GM19455 (cell line): ENCODE measurements around the gene CARD11.

Experiments used
- ATAC-seq: cut with Tn5 transposase; IDR thresholded peaks from one replicate; pipeline ENCODE4 v1.9.1; 2021; ENCODE audit not compliant: unreplicated experiment

The CARD11 gene

DNA sequence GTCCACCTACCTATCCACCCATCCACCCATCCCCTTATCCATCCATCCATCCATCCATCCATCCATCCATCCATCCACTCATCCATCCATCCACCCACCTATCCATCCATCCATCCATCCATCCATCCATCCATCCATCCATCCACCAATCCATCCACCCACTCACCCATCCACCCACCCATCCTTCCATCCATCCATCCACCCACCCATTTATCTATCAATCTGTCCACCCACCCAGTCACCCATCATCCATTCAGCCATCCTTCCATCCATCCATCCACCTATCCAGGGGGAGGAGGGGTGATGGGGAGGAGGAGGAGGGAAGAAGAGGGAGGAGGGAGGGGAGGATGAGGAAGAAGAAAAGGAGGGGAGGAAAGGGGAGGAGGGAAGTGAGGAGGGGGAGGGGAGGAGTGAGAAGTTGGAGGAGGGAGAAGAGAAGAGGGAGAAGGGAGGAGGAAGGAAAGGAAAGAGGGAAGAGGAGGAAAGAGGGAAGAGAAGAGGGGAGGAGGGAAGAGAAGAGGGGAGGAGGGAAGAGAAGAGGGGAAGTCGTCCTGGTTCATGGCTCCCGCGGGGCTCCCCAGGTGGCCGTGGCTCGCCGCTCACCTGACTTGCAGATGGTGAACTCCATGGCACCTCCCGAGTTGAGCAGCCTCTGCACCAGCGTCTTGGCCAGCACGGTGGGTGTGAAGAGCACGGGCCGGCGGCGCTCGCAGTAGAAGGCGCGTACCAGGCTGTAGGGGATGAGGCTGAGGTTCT lies 130.8 kb downstream of the CARD11 start:
- ATAC-seq = no peak

GRCh38 chr7:2911466-2911865 lies 132.2 kb downstream of the CARD11 start:
- ATAC-seq = no peak

DNA sequence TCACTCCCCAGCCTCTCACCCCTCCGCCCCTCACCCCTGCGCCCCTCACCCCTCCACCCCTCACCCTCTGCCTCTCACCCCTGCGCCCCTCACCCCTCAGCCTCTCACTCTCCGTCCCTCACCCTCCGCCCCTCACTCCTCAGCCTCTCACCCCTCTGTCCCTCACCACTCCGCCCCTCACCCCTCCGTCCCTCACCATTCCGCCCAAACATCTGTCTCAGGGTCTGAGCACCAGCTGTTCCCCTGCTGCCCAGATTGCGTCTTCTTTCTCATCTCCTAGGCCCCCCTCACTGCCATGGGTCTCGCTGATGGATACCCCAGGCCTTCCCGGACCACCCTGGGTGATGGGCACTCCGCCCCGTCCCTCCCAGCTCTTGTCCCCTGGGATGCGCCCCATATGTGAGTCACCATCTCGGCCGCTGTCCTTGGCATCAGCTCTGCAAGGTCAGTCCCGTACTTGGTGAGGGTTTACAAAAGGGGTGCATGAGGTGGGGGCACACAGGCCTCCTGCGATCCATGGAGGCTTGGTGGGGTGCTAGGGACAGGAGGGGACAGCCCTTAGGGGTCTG lies 134.1 kb downstream of the CARD11 start:
- ATAC-seq = no peak

DNA sequence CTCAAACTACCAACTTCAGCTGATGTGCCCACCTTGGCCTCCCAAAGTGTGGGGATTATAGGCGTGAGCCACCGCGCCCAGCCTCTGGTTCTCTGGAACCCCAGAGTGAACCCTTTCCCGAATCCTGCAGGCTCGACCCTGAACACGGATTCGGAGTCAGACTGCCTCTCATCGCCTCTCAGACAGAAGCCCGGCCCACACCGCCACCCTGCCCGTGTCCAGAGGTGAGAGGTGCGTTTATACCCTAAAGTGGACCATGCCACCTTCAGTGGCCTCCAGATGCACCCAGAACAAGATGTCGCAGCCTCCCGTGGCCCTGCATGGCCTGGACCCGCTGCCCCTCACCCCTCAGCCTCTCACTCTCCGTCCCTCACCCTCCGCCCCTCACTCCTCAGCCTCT lies 134.6 kb downstream of the CARD11 start:
- ATAC-seq = no peak

- ATAC-seq = no peak
These were observed 135.5 kb downstream of the CARD11 start for GRCh38 chr7:2908103-2908683.

- no peak for ATAC-seq
These were observed 137.3 kb downstream of the CARD11 start for GRCh38 chr7:2906197-2906931.

GRCh38 chr7:2905500-2905899 lies 138.2 kb downstream of the CARD11 start:
- ATAC-seq = no peak

DNA sequence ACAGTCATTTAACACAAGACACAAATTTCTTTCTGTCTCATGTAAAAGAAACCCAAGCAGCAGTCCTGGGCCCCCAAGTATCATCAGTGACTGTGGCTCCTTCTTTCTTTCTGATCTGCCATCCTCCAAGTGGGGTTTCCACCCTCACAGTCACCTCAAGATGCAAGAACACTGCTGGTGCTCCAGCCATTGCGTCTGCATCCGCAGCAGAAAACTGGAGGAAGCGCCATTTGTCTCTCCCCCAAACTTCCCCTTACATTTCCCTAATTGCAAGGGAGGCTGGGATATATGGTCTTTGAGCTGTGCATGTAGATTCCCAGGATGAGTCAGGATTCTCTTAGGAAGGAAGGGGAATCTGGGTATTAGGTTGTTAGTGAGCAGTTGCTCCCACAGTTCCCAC lies 138.6 kb downstream of the CARD11 start:
- ATAC-seq = no peak

- no peak for ATAC-seq
These were observed 139.5 kb downstream of the CARD11 start for GRCh38 chr7:2904202-2904601.

DNA sequence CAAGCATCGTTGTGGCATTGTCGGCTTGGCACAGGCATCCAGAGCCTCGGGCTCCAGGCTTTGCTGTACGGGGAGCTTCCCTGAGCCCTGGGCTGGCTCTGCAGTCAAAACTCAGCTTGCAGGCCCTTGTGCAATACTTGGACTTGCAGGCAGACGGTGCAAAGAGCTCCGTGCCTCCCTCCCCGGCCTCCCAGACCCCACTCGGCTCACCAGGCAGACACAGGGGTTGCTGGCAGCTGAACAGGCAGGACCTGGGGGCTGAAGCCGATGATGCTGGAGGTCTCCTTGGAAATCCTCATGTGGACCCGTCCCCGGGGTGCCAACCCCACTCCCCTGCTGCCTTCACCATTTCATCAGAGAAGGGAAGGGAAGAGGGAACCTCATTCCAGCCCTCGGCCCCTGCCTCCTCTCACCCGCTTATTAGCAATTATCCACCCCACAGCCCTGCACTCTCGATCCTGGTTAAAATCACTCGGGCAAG lies 139.9 kb downstream of the CARD11 start:
- ATAC-seq = no peak

DNA sequence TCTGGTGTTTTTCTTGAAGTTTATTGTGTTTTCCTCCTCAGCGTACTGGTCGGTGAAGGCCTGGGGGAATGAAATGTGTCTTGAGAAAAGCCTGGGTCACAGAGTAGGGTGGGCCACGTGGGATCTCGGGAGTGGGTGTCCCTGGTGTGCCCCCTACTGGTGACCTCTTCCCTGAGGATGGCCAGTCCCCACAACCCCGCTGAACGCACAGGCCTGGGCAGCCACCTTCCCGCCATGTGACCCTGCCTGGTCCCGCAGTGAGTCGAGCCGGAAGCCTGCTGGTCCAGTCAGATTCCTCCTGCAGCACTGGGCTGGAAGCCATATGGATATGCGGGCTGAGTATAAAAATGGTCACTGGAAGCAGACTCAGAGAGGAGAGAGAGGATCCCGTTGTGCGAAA lies 146.6 kb downstream of the CARD11 start:
- no peak for ATAC-seq

DNA sequence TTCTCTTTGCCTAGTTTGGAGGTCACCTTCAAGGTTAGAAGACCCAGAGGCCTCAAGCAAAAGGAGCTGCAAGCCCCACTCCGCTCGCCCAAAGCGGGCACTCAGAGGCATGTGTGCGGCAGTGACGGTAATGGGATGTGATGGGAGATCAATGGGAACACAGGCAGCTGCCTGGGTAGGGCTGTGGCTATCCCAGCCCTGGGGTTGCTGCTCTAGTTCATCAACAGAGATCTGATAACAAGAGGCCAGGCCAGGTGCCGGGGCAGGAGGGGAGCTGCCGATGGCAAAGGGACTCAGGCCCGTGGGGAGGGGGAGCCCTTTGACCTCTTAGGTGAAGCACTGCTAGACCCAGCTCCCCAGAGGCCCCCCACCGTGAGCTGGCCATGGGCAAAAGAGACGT lies 147.5 kb downstream of the CARD11 start:
- no peak for ATAC-seq

GRCh38 chr7:2894118-2894940 lies 149.3 kb downstream of the CARD11 start:
- ATAC-seq = peak; percentile 66

DNA sequence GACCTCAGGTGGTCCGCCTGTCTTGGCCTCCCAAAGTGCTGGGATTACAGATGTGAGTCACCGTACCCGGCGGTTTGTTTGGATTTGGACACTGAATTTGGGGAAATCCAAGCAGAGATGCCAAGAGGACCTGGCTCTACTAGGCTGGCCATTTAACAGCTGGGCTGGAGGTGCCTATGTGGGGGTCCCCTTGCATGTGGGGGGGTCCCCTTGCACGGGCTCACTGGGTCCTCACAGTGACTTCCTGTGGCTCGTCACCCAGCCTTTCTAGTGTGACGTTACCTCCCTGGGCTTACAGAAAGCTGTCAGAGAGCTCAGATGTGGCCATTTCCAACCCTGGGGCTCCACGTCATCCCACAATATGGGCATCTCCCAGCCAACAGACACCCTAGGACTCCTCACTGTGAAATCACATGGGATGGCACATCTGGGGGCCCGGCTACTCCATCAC lies 150.2 kb downstream of the CARD11 start:
- peak; percentile 29 for ATAC-seq

GRCh38 chr7:2892549-2892948 lies 151.1 kb downstream of the CARD11 start:
- no peak for ATAC-seq

DNA sequence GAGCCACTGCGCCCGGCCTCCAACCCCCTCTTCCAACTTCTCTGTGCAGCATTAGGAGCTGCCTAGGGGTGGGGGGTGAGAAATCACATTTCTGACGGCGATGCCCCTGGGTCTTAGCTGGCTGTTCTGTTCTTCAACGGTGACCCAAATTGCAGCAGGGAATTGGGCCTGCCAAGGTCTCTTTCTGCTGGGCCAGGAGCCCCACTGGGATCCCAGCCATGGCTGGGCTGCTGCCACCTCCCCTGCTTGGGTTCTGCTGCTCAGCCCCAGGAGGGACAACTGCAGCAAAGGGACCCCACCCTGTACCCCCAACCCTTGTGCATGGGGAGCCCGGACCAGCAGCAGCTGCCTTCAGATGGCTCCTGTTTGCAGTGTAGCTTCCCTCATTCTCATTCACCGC lies 155.9 kb downstream of the CARD11 start:
- ATAC-seq = no peak

DNA sequence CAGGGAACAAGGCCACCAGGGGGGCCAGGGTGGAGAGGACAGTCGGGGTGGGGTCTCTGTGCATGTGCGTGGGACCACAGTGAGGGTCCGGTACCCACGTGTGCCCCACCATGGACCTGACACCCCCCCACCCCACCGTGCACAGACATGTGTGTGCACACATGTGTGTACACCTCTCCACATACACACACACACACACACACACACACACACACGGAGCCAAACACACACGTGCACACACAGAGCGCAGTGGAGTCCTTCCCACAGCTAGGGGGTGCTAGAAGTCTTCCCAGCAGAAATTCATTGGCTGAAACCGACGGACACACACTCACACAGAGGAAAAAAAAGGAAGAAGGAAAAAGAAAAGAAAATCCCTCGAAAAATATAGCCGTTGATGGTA lies 156.8 kb downstream of the CARD11 start:
- ATAC-seq = no peak

- no peak for ATAC-seq
These were observed 157.3 kb downstream of the CARD11 start for GRCh38 chr7:2886391-2886790.

DNA sequence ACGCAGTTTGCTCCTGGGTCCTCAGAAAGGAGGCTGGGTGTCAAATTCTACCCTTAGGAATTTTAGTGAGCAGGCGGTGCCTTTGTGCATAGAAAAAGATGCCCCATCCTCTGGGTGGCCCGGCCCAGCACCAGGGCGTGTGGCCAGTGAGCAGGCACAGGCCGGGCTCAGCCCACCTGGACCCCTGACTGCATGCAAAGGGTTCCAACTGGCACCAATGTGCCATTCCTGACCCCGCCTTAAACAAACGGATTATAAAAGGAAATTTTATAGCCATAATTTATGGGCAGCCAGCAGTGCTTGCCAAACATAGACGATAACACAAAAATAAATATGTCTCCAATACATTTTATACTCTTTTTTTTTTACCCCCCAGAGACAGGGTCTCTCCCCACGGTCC lies 159.5 kb downstream of the CARD11 start:
- ATAC-seq = no peak

DNA sequence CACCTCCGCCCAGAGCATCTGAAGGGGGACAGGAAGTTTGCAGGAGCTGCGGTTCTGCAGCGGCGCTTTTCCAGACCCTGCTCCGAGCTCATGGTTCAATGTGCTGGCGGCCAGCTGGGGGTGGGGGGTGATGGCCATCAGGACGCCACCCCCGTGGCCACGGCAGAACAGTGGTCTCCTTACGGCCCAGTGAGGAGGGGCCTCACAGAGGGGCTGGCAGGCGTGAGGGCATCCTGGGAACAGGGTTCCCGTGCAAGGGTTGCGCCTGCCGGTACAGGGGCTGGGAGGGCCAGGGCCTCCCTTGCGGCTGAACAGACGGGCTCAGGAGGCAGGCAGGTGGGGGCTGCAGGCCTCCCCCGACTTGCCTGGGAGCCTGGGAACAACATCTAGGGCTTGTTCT lies 160.6 kb downstream of the CARD11 start:
- ATAC-seq = no peak

- no peak for ATAC-seq
These were observed 161.6 kb downstream of the CARD11 start for GRCh38 chr7:2882111-2882510.
